Adrenal gland (tissue), 5 donors: ENCODE results near the gene RGS2.

Source experiments
- POLR2A ChIP-seq, 2 donors: fragments of 450-650 bp; IDR thresholded peaks; one replicate each; pipeline ENCODE4 v1.6.1; 2017; ENCODE audit warnings: antibody characterized with exemption in 2 of 2, mild to moderate bottlenecking in 2 of 2, moderate library complexity in 1 of 2
- TF ChIP-seq, protein P1 (sequence below), 6 experiments: fragments of 450-650 bp in 4 of 6; fragments of 200-600 bp in 2 of 6; sonication (generic) in 1 of 6; IDR thresholded peaks; 1 replicate in 5 of 6; 2 replicates in 1 of 6; pipeline versions ENCODE4 v1.5.1 to v1.8.0; 2016 to 2021; ENCODE audit warnings: antibody characterized with exemption in 6 of 6, mild to moderate bottlenecking in 2 of 6, moderate library complexity in 1 of 6
- donor health status: DM: no; HTN: no; CAD: no.

DNA sequence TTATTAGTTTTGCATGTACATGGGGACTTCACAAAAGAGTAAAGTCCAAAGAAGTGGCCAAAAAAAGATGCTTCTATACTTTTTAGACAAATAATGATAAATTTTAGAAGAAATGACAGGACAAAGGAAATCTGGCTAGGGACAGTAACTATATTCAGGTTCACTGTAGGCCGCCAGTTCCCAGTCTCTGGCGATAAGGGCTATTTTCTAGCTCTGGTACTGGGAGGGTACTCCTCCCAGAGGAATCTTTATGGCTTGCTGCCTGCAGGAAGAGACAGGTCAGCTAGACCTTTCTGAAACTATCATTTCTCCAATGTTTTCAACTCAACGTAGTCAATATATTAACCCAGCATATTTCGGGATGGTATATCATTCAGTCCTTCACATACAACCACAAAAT is 37.5 kb upstream of the RGS2 start:
- TF ChIP-seq POLR2A (IDR thresholded peaks at IDR 0.05) = no peak
- TF ChIP-seq, protein P1, sequence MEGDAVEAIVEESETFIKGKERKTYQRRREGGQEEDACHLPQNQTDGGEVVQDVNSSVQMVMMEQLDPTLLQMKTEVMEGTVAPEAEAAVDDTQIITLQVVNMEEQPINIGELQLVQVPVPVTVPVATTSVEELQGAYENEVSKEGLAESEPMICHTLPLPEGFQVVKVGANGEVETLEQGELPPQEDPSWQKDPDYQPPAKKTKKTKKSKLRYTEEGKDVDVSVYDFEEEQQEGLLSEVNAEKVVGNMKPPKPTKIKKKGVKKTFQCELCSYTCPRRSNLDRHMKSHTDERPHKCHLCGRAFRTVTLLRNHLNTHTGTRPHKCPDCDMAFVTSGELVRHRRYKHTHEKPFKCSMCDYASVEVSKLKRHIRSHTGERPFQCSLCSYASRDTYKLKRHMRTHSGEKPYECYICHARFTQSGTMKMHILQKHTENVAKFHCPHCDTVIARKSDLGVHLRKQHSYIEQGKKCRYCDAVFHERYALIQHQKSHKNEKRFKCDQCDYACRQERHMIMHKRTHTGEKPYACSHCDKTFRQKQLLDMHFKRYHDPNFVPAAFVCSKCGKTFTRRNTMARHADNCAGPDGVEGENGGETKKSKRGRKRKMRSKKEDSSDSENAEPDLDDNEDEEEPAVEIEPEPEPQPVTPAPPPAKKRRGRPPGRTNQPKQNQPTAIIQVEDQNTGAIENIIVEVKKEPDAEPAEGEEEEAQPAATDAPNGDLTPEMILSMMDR (IDR thresholded peaks at IDR 0.05) = no peak
